IMR-90 (cell line): Measurements from ENCODE around the gene UQCRQ. TPM values are rescaled to one million over a fixed set of nuclear protein-coding genes. Genes with fewer than 3 reads are reported as not detected.

ENCODE experiments used
- ATAC-seq: fragments of 200-7000 bp; cut with Tn5 transposase; 2 replicates; pipeline ENCODE4 v1.9.1; 2020; ENCODE audit warnings: low read depth, mild to moderate bottlenecking, moderate library complexity
- BruUV-seq: library from RNA; stranded (reverse); fragments of 400-500 nt; replicated peaks from 2 replicates; lab custom pipeline; 2021; lab: Mats Ljungman, UMichigan
- CTCF ChIA-PET: fragments of 300-600 bp; formaldehyde crosslinking; extraction: SDS; loops from one replicate; lab custom pipeline; 2021; ENCODE audit warnings: antibody characterized with exemption; lab: Yijun Ruan, JAX
- POLR2A ChIA-PET: fragments of 300-600 bp; sonication (Branson Sonifier 250); formaldehyde crosslinking; loops from one replicate; lab custom pipeline; 2022; ENCODE audit warnings: antibody characterized with exemption; ENCODE audit not compliant: unreplicated experiment; lab: Charles Lee
- DNase-seq: peaks from one replicate; pipeline ENCODE4 v3.0.0; 2013
- H2AFZ ChIP-seq: replicated peaks from 2 replicates; pipeline ENCODE3; 2013; ENCODE audit warnings: low read length, mild to moderate bottlenecking; ENCODE audit not compliant: poor library complexity
- H2AK5ac ChIP-seq: 2 replicates; pipeline ENCODE4 v1.6.1; 2013; ENCODE audit warnings: low read depth, low read length, inconsistent platforms
- H2AK9ac ChIP-seq: replicated peaks from 2 replicates; pipeline ENCODE3; 2013; ENCODE audit warnings: mild to moderate bottlenecking, low read depth, low read length, moderate library complexity; ENCODE audit not compliant: poor library complexity
- H2BK120ac ChIP-seq: 2 replicates; pipeline ENCODE4 v1.6.1; 2013; ENCODE audit warnings: low read depth, low read length, inconsistent platforms
- H2BK15ac ChIP-seq: 3 replicates; pipeline ENCODE4 v1.6.1; 2013; ENCODE audit warnings: low read depth, low read length, inconsistent platforms
- H2BK20ac ChIP-seq: 2 replicates; pipeline ENCODE4 v1.6.1; 2013; ENCODE audit warnings: low read depth, mild to moderate bottlenecking, inconsistent platforms, low read length, moderate library complexity
- H2BK5ac ChIP-seq: 2 replicates; pipeline ENCODE4 v1.6.1; 2013; ENCODE audit warnings: mild to moderate bottlenecking, low read depth, low read length, inconsistent platforms; ENCODE audit not compliant: poor library complexity, severe bottlenecking
- H3K14ac ChIP-seq: replicated peaks from 2 replicates; pipeline ENCODE4 v1.6.1; 2013; ENCODE audit warnings: low read depth, low read length, inconsistent platforms
- H3K18ac ChIP-seq: 2 replicates; pipeline ENCODE4 v1.6.1; 2013; ENCODE audit warnings: low read depth, low read length, control low read depth
- H3K23ac ChIP-seq: 2 replicates; pipeline ENCODE4 v1.6.1; 2013; ENCODE audit warnings: low read depth, low read length, inconsistent platforms
- H3K27ac ChIP-seq: 2 replicates; pipeline ENCODE4 v1.5.1; 2013; ENCODE audit warnings: mild to moderate bottlenecking, control low read depth, low read length; ENCODE audit not compliant: insufficient read depth
- H3K27me3 ChIP-seq: 2 replicates; pipeline ENCODE4 v1.6.1; 2013; ENCODE audit warnings: low read length; ENCODE audit not compliant: control insufficient read depth, insufficient read depth
- H3K36me3 ChIP-seq: 2 replicates; pipeline ENCODE4 v1.6.1; 2013; ENCODE audit warnings: low read length, mixed read lengths; ENCODE audit not compliant: control insufficient read depth, insufficient read depth
- H3K4ac ChIP-seq: 2 replicates; pipeline ENCODE4 v1.6.1; 2013; ENCODE audit warnings: low read depth, low read length, inconsistent platforms
- H3K4me1 ChIP-seq: 2 replicates; pipeline ENCODE4 v1.6.1; 2013; ENCODE audit warnings: low read length, mixed read lengths; ENCODE audit not compliant: control insufficient read depth, insufficient read depth
- H3K4me2 ChIP-seq: 2 replicates; pipeline ENCODE4 v1.6.1; 2013; ENCODE audit warnings: low read depth, mild to moderate bottlenecking, control low read depth, low read length, moderate library complexity
- H3K4me3 ChIP-seq: 2 replicates; pipeline ENCODE4 v1.5.1; 2013; ENCODE audit warnings: low read depth, mild to moderate bottlenecking, control low read depth, low read length, moderate library complexity; ENCODE audit not compliant: insufficient read depth
- H3K56ac ChIP-seq: 2 replicates; pipeline ENCODE4 v1.6.1; 2013; ENCODE audit warnings: low read length, inconsistent platforms; ENCODE audit not compliant: insufficient read depth; ENCODE audit errors: extremely low read depth
- H3K79me1 ChIP-seq, 2 experiments: 2 replicates each; pipeline ENCODE4 v1.6.1; 2013; ENCODE audit warnings: low read length in 2 of 2, inconsistent platforms in 1 of 2, low read depth in 1 of 2
- H3K9ac ChIP-seq: 2 replicates; pipeline ENCODE4 v1.6.1; 2013; ENCODE audit warnings: low read depth, low read length, control low read depth
- H3K9me1 ChIP-seq: 2 replicates; pipeline ENCODE4 v1.6.1; 2013; ENCODE audit warnings: low read length, inconsistent platforms; ENCODE audit not compliant: insufficient read depth
- H3K9me3 ChIP-seq: 2 replicates; pipeline ENCODE4 v1.6.1; 2013; ENCODE audit warnings: low read length; ENCODE audit not compliant: control insufficient read depth, insufficient read depth
- H4K20me1 ChIP-seq: 2 replicates; pipeline ENCODE4 v1.6.1; 2013; ENCODE audit warnings: low read length, inconsistent platforms; ENCODE audit not compliant: insufficient read depth
- H4K5ac ChIP-seq: 2 replicates; pipeline ENCODE4 v1.6.1; 2013; ENCODE audit warnings: mild to moderate bottlenecking, low read depth, low read length, control low read depth
- H4K8ac ChIP-seq, 2 experiments: 2 replicates each; pipeline ENCODE4 v1.6.1; 2013; ENCODE audit warnings: low read depth in 2 of 2, low read length in 2 of 2, control low read depth in 1 of 2, inconsistent platforms in 1 of 2
- H4K91ac ChIP-seq: 2 replicates; pipeline ENCODE4 v1.6.1; 2013; ENCODE audit warnings: low read depth, low read length, inconsistent platforms; ENCODE audit not compliant: insufficient read depth
- BHLHE40 ChIP-seq: fragments of 150-350 bp; IDR thresholded peaks from 2 replicates; pipeline ENCODE4 v1.6.1; 2016; ENCODE audit warnings: mild to moderate bottlenecking, low read depth, low read length
- MAZ ChIP-seq: IDR thresholded peaks from 2 replicates; pipeline ENCODE4 v1.6.1; 2012; ENCODE audit warnings: low read depth, mild to moderate bottlenecking, low read length, improper control_type of control experiment, moderate library complexity, borderline replicate concordance
- MXI1 ChIP-seq: IDR thresholded peaks from 2 replicates; pipeline ENCODE4 v1.6.1; 2012; ENCODE audit warnings: low read depth, mild to moderate bottlenecking, low read length, moderate library complexity, borderline replicate concordance
- POLR2A ChIP-seq: IDR thresholded peaks from 2 replicates; pipeline ENCODE4 v1.6.1; 2012; ENCODE audit warnings: mild to moderate bottlenecking, low read depth, low read length
- RCOR1 ChIP-seq: IDR thresholded peaks from 2 replicates; pipeline ENCODE4 v1.6.1; 2012; ENCODE audit warnings: mild to moderate bottlenecking, low read length, improper control_type of control experiment; ENCODE audit not compliant: insufficient replicate concordance
- RFX5 ChIP-seq: IDR thresholded peaks from 2 replicates; pipeline ENCODE4 v1.8.0; 2012; ENCODE audit warnings: low read depth, mild to moderate bottlenecking, low read length, moderate library complexity
- WGBS, 2 experiments: methylation state at CpG; one replicate each; pipeline versions ENCODE4 v1.1.5 to v1.1.7; 2013; ENCODE audit warnings: missing lambda C conversion rate in 2 of 2; ENCODE audit not compliant: insufficient read length in 1 of 2; ENCODE audit errors: extremely low coverage in 2 of 2; 5-methylcytosine and 5-hydroxymethylcytosine counted together
- dilution Hi-C: fragments of 300-500 bp; cut with HindIII; formaldehyde crosslinking; loops from one replicate; pipeline ENCODE4 v1.14.3; 2018; ENCODE audit warnings: low sequenced_read_pairs; ENCODE audit not compliant: unreplicated experiment
- in situ Hi-C: fragments of 300-500 bp; cut with MboI; formaldehyde crosslinking; loops from 3 replicates; pipeline ENCODE4 v1.14.3; 2019; ENCODE audit warnings: low sequenced_read_pairs, inconsistent platforms, mixed read lengths
- intact Hi-C: fragments of 100-400 bp; cut with micrococcal nuclease; formaldehyde crosslinking; loops from 2 replicates; pipeline ENCODE4 v1.10.0; 2022
- polyA plus RNA-seq, 3 experiments: library from polyadenylated mRNA; depleted of rRNA; stranded (reverse); fragments of >200 nt; gene quantifications; 2 replicates each; pipeline ENCODE4 v1.2.3, GENCODE V29; 2012; ENCODE audit warnings: low replicate concordance in 1 of 3
- total RNA-seq: library from RNA; depleted of rRNA; stranded (reverse); fragments of >200 nt; gene quantifications from 2 replicates; pipeline ENCODE4 v1.2.3, GENCODE V29; 2012

Gene UQCRQ
- total and polyA plus RNA-seq, 2 of the 4 experiments (the other 2 are of a cell fraction): 73.7 to 292 TPM

- DNase-seq (no peak), ATAC-seq (no peak)
- Histone ChIP-seq H2BK20ac (no peak overlapping the region), H3K4me2 (no peak overlapping the region), H3K4me3 (no peak overlapping the region), H4K8ac (no peak overlapping the region), H3K56ac (no peak overlapping the region), H4K5ac (no peak overlapping the region), H3K9me1 (no peaks in the 10 kb centered on the region), H3K18ac (0 out of 2 replicates have a peak overlapping the region, but pooled peaks have one; percentile 6), H2AFZ (no peak overlapping the region), H3K14ac (no peak overlapping the region), H2BK120ac (0 out of 2 replicates have a peak overlapping the region, but pooled peaks have one; percentile 10), H3K23ac (no peak overlapping the region), H3K9ac (no peak overlapping the region), H2AK5ac (no peak overlapping the region), H3K4ac (no peak overlapping the region), H2BK5ac (no peak overlapping the region), H3K27me3 (no peaks in the 10 kb centered on the region), H4K91ac (no peak overlapping the region), H3K27ac (no peak overlapping the region), H3K79me1 (peaks cover 0 to 2% of the 10 kb centered on the region in 2 experiments; a peak in 1 of 4 replicates), H3K4me1 (peaks cover 8% of the 10 kb centered on the region; the same call in 1 of the 2 replicates), H4K20me1 (no peaks in the 10 kb centered on the region), H2AK9ac (no peak overlapping the region), H3K9me3 (no peaks in the 10 kb centered on the region), H2BK15ac (no peak overlapping the region), H3K36me3 (peaks cover 6% of the 10 kb centered on the region; the same call in 1 of the 2 replicates)
- POLR2A ChIA-PET: no interaction called here
- dilution Hi-C loops: no loop called here
- WGBS, 2 experiments: no CpG with 5 or more reads among the region's 3 CpGs
- TF ChIP-seq RFX5 (no peak), RCOR1 (no peak), BHLHE40 (no peak), MAZ (no peak), POLR2A (no peak), MXI1 (no peak)
- in situ Hi-C loops: no loop called here
- intact Hi-C loops: loop anchor here (2.0 to 5.0 kb wide), 4 partner anchors 45 to 314 kb away; partner anchors contain the start of gene SEPTIN8
- BruUV-seq: no TSS peak
- CTCF ChIA-PET: interaction anchor here (1.3 to 2.7 kb wide), 2 partner anchors 67 to 71 kb away, joined by 3 to 22 read pairs; no protein-coding TSS in a partner anchor
These were observed 45.1 kb upstream of the UQCRQ start for GRCh38 chr5:132821350-132821749.
